RWPE2 (cell line): ENCODE measurements around the gene NCAM2.

Source experiments
- ATAC-seq: fragments of 200-7000 bp; cut with Tn5 transposase; 3 replicates; pipeline ENCODE4 v1.9.1; 2021; ENCODE audit warnings: low read depth
- DNase-seq: peaks from one replicate; pipeline ENCODE4 v3.0.0-alpha.2; 2020; ENCODE audit warnings: low spot score
- H3K27ac ChIP-seq: fragments of 450-650 bp; 2 replicates; pipeline ENCODE4 v1.5.1; 2017; ENCODE audit warnings: mild to moderate bottlenecking; ENCODE audit not compliant: poor library complexity, severe bottlenecking
- H3K27me3 ChIP-seq: fragments of 250-450 bp; sonication (Bioruptor Pico); 2 replicates; pipeline ENCODE4 v1.5.1; 2021; ENCODE audit warnings: mild to moderate bottlenecking, moderate library complexity; ENCODE audit not compliant: insufficient read depth, poor library complexity, severe bottlenecking
- H3K36me3 ChIP-seq: fragments of 250-450 bp; sonication (Bioruptor Pico); 2 replicates; pipeline ENCODE4 v1.5.1; 2020; ENCODE audit warnings: low read depth, mild to moderate bottlenecking, moderate library complexity
- H3K4me1 ChIP-seq: fragments of 250-450 bp; sonication (Bioruptor Pico); 2 replicates; pipeline ENCODE4 v1.5.1; 2021; ENCODE audit warnings: mild to moderate bottlenecking, moderate library complexity; ENCODE audit not compliant: insufficient read depth, poor library complexity, severe bottlenecking
- H3K4me3 ChIP-seq: fragments of 250-450 bp; sonication (Bioruptor Pico); 2 replicates; pipeline ENCODE4 v1.5.1; 2021; ENCODE audit warnings: mild to moderate bottlenecking, moderate library complexity; ENCODE audit not compliant: severe bottlenecking
- H3K9me3 ChIP-seq: fragments of 250-450 bp; sonication (Bioruptor Pico); 2 replicates; pipeline ENCODE4 v1.5.1; 2021; ENCODE audit warnings: mild to moderate bottlenecking, moderate library complexity; ENCODE audit not compliant: severe bottlenecking
- CTCF ChIP-seq: fragments of 450-650 bp; IDR thresholded peaks from one replicate; pipeline ENCODE4 v1.5.1; 2017; ENCODE audit warnings: mild to moderate bottlenecking, moderate library complexity; ENCODE audit not compliant: poor library complexity, severe bottlenecking

Gene NCAM2

GRCh38 chr21:21226472-21226871 is 228.3 kb downstream of the NCAM2 start:
- DNase-seq = no peak
- no peak for TF ChIP-seq CTCF
- no peak overlapping the region for H3K4me3 ChIP-seq
- ATAC-seq = no peak
- H3K27ac ChIP-seq = no peak overlapping the region
- H3K36me3 ChIP-seq = no peaks in the 10 kb centered on the region
- H3K4me1 ChIP-seq = no peaks in the 10 kb centered on the region
- H3K9me3 ChIP-seq = no peaks in the 10 kb centered on the region
- H3K27me3 ChIP-seq = peaks cover 5% of the 10 kb centered on the region

GRCh38 chr21:21230672-21231071 is 232.5 kb downstream of the NCAM2 start:
- no peak for DNase-seq

GRCh38 chr21:21231913-21232312 is 233.7 kb downstream of the NCAM2 start:
- Histone ChIP-seq H3K4me3 (no peak overlapping the region), H3K9me3 (no peaks in the 10 kb centered on the region), H3K4me1 (no peaks in the 10 kb centered on the region), H3K36me3 (no peaks in the 10 kb centered on the region), H3K27ac (no peak overlapping the region), H3K27me3 (peaks cover 5% of the 10 kb centered on the region)
- DNase-seq (no peak), ATAC-seq (no peak)
- no peak for TF ChIP-seq CTCF

More at GRCh38 chr21:21230672-21231071, 232.5 kb downstream of the NCAM2 start:
- no peaks in the 10 kb centered on the region for H3K9me3 ChIP-seq
- peaks cover 5% of the 10 kb centered on the region for H3K27me3 ChIP-seq
- H3K4me3 ChIP-seq = no peak overlapping the region
- no peaks in the 10 kb centered on the region for H3K4me1 ChIP-seq
- no peaks in the 10 kb centered on the region for H3K36me3 ChIP-seq
- H3K27ac ChIP-seq = no peak overlapping the region
- no peak for TF ChIP-seq CTCF
- ATAC-seq = peak; percentile 41; the same call in 1 of the 3 replicates

GRCh38 chr21:21232320-21232719 is 234.1 kb downstream of the NCAM2 start:
- Histone ChIP-seq H3K27ac (no peak overlapping the region), H3K27me3 (peaks cover 5% of the 10 kb centered on the region), H3K4me3 (no peak overlapping the region), H3K9me3 (no peaks in the 10 kb centered on the region), H3K36me3 (no peaks in the 10 kb centered on the region), H3K4me1 (no peaks in the 10 kb centered on the region)
- DNase-seq = no peak
- ATAC-seq = no peak
- TF ChIP-seq CTCF = peak; percentile 48

- no peak for TF ChIP-seq CTCF
- H3K4me3 ChIP-seq = no peak overlapping the region
- H3K4me1 ChIP-seq = no peaks in the 10 kb centered on the region
- ATAC-seq (no peak), DNase-seq (no peak)
- H3K27me3 ChIP-seq = peaks cover 5% of the 10 kb centered on the region
- no peaks in the 10 kb centered on the region for H3K9me3 ChIP-seq
- H3K27ac ChIP-seq = no peak overlapping the region
- no peaks in the 10 kb centered on the region for H3K36me3 ChIP-seq
Measured at GRCh38 chr21:21233051-21233450, 234.8 kb downstream of the NCAM2 start.
